HCT116 (cell line): ENCODE measurements around the gene ZNHIT3. TPM values are rescaled to one million over a fixed set of nuclear protein-coding genes. Genes with fewer than 3 reads are reported as not detected.

Experiments
- ATAC-seq: fragments of 200-7000 bp; cut with Tn5 transposase; 2 replicates; pipeline ENCODE4 v1.9.1; 2020; ENCODE audit warnings: mild to moderate bottlenecking, moderate library complexity
- BruUV-seq: library from RNA; stranded (reverse); fragments of 400-500 nt; replicated peaks from 2 replicates; lab custom pipeline; 2021; lab: Mats Ljungman, UMichigan
- CTCF ChIA-PET: fragments of 300-600 bp; sonication (Branson Sonifier 250); formaldehyde crosslinking; loops from one replicate; lab custom pipeline; 2021; ENCODE audit warnings: antibody characterized with exemption; lab: Charles Lee
- POLR2A ChIA-PET: fragments of 300-600, 350-600 bp; sonication (Branson Sonifier 250); formaldehyde crosslinking; loops from one replicate; lab custom pipeline; 2021; ENCODE audit warnings: antibody characterized with exemption; lab: Charles Lee
- RAD21 ChIA-PET, 2 experiments: fragments of 300-600 bp; sonication (Branson Sonifier 250); formaldehyde crosslinking; loops; one replicate each; lab custom pipeline; 2023; ENCODE audit warnings: low total read pairs in 2 of 2; ENCODE audit not compliant: uncharacterized antibody in 2 of 2, unreplicated experiment in 2 of 2, low non-redundant PET in 1 of 2; lab: Charles Lee
- DNase-seq: peaks from one replicate; pipeline ENCODE4 v3.0.0-alpha.2; 2010; ENCODE audit warnings: low read depth, low spot score
- H2AFZ ChIP-seq: fragments of 200-600 bp; shearing (Covaris generic), sonication (generic); 2 replicates; pipeline ENCODE4 v1.6.1; 2017; ENCODE audit warnings: low read depth, mixed run types, mixed read lengths, antibody characterized with exemption, low read length; ENCODE audit not compliant: poor library complexity, severe bottlenecking
- H3K27ac ChIP-seq: 2 replicates; pipeline ENCODE4 v1.5.1; 2012; ENCODE audit warnings: low read depth, low read length
- H3K27me3 ChIP-seq: fragments of 200-600 bp; sonication (generic); 2 replicates; pipeline ENCODE4 v1.6.1; 2016; ENCODE audit warnings: mixed run types, low read length, mixed read lengths; ENCODE audit not compliant: insufficient read depth
- H3K36me3 ChIP-seq, 2 experiments: fragments of 200-500 bp in 1 of 2; fragments of 200-600 bp in 1 of 2; sonication (Bioruptor generic) in 1 of 2; sonication (generic) in 1 of 2; 2 replicates each; pipeline versions ENCODE4 v1.5.1 to v1.6.1; 2014 to 2016; ENCODE audit warnings: low read length in 2 of 2, inconsistent platforms in 1 of 2, mixed read lengths in 1 of 2, mixed run types in 1 of 2; ENCODE audit not compliant: insufficient read depth in 2 of 2, control insufficient read depth in 1 of 2
- H3K4me1 ChIP-seq, 2 experiments: fragments of 200-600 bp in 1 of 2; sonication (generic) in 1 of 2; 2 replicates each; pipeline versions ENCODE4 v1.5.1 to v1.6.1; 2012 to 2017; ENCODE audit warnings: low read length in 2 of 2, inconsistent platforms in 1 of 2, mild to moderate bottlenecking in 1 of 2, mixed read lengths in 1 of 2, mixed run types in 1 of 2, moderate library complexity in 1 of 2; ENCODE audit not compliant: insufficient read depth in 2 of 2, control insufficient read depth in 1 of 2
- H3K4me2 ChIP-seq: fragments of 200-600 bp; sonication (generic); 2 replicates; pipeline ENCODE4 v1.6.1; 2017; ENCODE audit warnings: mixed run types, low read length, mixed read lengths
- H3K4me3 ChIP-seq, 2 experiments: fragments of 200-600 bp in 1 of 2; sonication (generic) in 1 of 2; replicated peaks in 1 of 2; 2 replicates each; pipeline ENCODE4 v1.5.1; 2011 to 2016; ENCODE audit warnings: low read length in 2 of 2, control low read depth in 1 of 2, low read depth in 1 of 2, mild to moderate bottlenecking in 1 of 2, mixed read lengths in 1 of 2, mixed run types in 1 of 2
- H3K79me2 ChIP-seq: fragments of 200-600 bp; sonication (generic); 2 replicates; pipeline ENCODE4 v1.6.1; 2017; ENCODE audit warnings: mild to moderate bottlenecking, mixed run types, low read length, moderate library complexity, mixed read lengths; ENCODE audit not compliant: insufficient read depth
- H3K9ac ChIP-seq: fragments of 200-600 bp; sonication (generic); 2 replicates; pipeline ENCODE4 v1.6.1; 2016; ENCODE audit warnings: low read length, mixed read lengths
- H3K9me2 ChIP-seq: fragments of 200-600 bp; sonication (generic), shearing (Covaris generic); 2 replicates; pipeline ENCODE4 v1.6.1; 2017; ENCODE audit warnings: mixed run types, mild to moderate bottlenecking, moderate library complexity; ENCODE audit not compliant: insufficient read depth
- H3K9me3 ChIP-seq, 2 experiments: fragments of 200-500 bp in 1 of 2; fragments of 200-600 bp in 1 of 2; sonication (Bioruptor generic) in 1 of 2; sonication (generic) in 1 of 2; 2 replicates each; pipeline ENCODE4 v1.6.1; 2014 to 2017; ENCODE audit warnings: low read length in 2 of 2, mixed read lengths in 2 of 2, inconsistent platforms in 1 of 2, low read depth in 1 of 2, mild to moderate bottlenecking in 1 of 2, mixed run types in 1 of 2, moderate library complexity in 1 of 2; ENCODE audit not compliant: control insufficient read depth in 1 of 2, insufficient read depth in 1 of 2
- H4K20me1 ChIP-seq: fragments of 200-600 bp; sonication (generic), shearing (Covaris generic); 2 replicates; pipeline ENCODE4 v1.6.1; 2017; ENCODE audit warnings: mixed run types, mild to moderate bottlenecking, moderate library complexity; ENCODE audit not compliant: insufficient read depth
- CBX3 ChIP-seq: IDR thresholded peaks from 2 replicates; pipeline ENCODE4 v1.6.1; 2012; ENCODE audit warnings: low read depth
- ELF1 ChIP-seq: IDR thresholded peaks from 2 replicates; pipeline ENCODE4 v1.6.1; 2012; ENCODE audit warnings: low read depth, borderline replicate concordance
- EZH2 ChIP-seq: fragments of 200-600 bp; sonication (generic); IDR thresholded peaks from 2 replicates; pipeline ENCODE4 v1.6.1; 2017; ENCODE audit warnings: antibody characterized with exemption, mixed run types
- POLR2AphosphoS5 ChIP-seq: IDR thresholded peaks from 2 replicates; pipeline ENCODE4 v1.6.1; 2011; ENCODE audit warnings: mild to moderate bottlenecking, low read depth, low read length, moderate library complexity
- YY1 ChIP-seq: IDR thresholded peaks from 2 replicates; pipeline ENCODE4 v1.6.1; 2011; ENCODE audit warnings: low read length, low read depth, moderate library complexity, mild to moderate bottlenecking; ENCODE audit not compliant: insufficient replicate concordance; ENCODE audit errors: extremely low read depth
- intact Hi-C: fragments of 100-400 bp; cut with micrococcal nuclease; formaldehyde crosslinking; loops from 2 replicates; pipeline ENCODE4 v1.10.0; 2022
- total RNA-seq: library from RNA; stranded (reverse); gene quantifications from one replicate; pipeline ENCODE4 v1.2.1, GENCODE V29; 2021; ENCODE audit not compliant: unreplicated experiment
- TF ChIP-seq, protein P1 (sequence below): IDR thresholded peaks from 2 replicates; pipeline ENCODE4 v1.6.1; 2011; ENCODE audit warnings: mild to moderate bottlenecking, low read length, moderate library complexity; ENCODE audit not compliant: insufficient replicate concordance; ENCODE audit errors: extremely low read depth
- TF ChIP-seq, protein P2 (sequence below), 3 experiments: fragments of 200-600 bp in 1 of 3; sonication (generic) in 1 of 3; IDR thresholded peaks in 2 of 3; conservative IDR thresholded peaks in 1 of 3; 2 replicates each; pipeline ENCODE4 v1.5.1; 2012 to 2017; ENCODE audit warnings: low read depth in 2 of 3, low read length in 2 of 3, antibody characterized with exemption in 1 of 3, borderline replicate concordance in 1 of 3, control low read depth in 1 of 3, mild to moderate bottlenecking in 1 of 3, mixed read lengths in 1 of 3, mixed run types in 1 of 3, moderate library complexity in 1 of 3; ENCODE audit not compliant: insufficient read depth in 1 of 3

ZNHIT3 gene
- total RNA-seq, 1 experiment from 2014 or later, result 33.9 TPM

DNA sequence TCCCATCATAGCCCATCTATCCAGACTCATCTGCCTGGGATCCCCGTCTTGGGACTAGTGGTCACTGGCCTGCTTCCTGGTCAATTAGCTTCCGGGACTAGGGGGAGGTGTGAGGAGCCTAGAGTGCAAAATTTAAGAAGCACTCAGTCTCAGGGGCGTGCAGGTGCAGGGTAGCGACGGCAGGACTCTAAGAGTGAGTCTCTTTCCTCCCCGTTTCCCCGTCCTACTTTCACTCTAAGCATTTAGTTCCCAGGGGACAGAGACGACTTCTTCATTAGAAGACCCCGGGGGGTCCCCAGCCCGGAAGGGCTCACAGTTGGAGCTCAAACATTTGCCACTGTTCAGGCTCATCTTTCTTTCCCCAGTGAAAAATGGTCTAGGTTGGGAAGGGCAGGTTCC lies 677 bp upstream of the ZNHIT3 start:
- H3K9ac ChIP-seq, result peak overlapping the region; percentile 34; the same call in 1 of the 2 replicates

DNA sequence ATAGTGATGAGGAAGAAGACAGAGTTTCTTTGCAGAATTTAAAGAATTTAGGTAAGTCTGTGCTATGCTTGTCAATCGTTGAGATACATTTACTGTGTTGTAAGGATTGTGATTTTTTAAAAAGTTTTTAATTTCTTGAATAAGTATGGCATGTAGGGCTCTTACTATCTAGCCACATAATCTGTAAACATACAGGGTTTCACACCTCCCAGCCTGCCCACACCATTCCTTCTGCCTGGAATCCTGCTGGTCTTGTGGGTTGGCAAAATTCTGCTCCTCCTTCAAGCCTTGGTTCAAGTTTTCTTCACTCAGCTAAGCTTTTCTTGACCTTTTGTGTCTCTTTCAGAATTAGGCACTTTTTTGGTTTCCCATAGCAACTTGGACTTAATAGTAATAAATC lies 7.5 kb downstream of the ZNHIT3 start:
- CTCF ChIA-PET, result no interaction called here
- Histone ChIP-seq H2AFZ (no peak overlapping the region), H3K4me3 (no peak overlapping the region), H3K9me2 (no peaks in the 10 kb centered on the region), H3K4me2 (no peak overlapping the region), H3K9me3 (no peaks in the 10 kb centered on the region; a peak in 1 of 4 replicates), H3K27me3 (no peaks in the 10 kb centered on the region), H3K36me3 (peaks cover 40 to 43% of the 10 kb centered on the region in 2 experiments), H3K79me2 (peaks cover 29% of the 10 kb centered on the region), H4K20me1 (0 out of 2 replicates have a peak, but pooled peaks cover 5% of the 10 kb centered on the region)
- ATAC-seq, result no peak
- DNase-seq, result no peak
- intact Hi-C loops, result no loop called here
- BruUV-seq, result no TSS peak
- RAD21 ChIA-PET, result no interaction called here
- POLR2A ChIA-PET, result interaction anchor here (1.5 kb wide), 1 partner anchor 41 kb away, joined by 3 read pairs; the partner anchor contains the start of genes MYO19 and PIGW
- TF ChIP-seq POLR2AphosphoS5, result no peak
- TF ChIP-seq YY1, result no peak
- no peak for TF ChIP-seq ELF1
- TF ChIP-seq, protein P1, sequence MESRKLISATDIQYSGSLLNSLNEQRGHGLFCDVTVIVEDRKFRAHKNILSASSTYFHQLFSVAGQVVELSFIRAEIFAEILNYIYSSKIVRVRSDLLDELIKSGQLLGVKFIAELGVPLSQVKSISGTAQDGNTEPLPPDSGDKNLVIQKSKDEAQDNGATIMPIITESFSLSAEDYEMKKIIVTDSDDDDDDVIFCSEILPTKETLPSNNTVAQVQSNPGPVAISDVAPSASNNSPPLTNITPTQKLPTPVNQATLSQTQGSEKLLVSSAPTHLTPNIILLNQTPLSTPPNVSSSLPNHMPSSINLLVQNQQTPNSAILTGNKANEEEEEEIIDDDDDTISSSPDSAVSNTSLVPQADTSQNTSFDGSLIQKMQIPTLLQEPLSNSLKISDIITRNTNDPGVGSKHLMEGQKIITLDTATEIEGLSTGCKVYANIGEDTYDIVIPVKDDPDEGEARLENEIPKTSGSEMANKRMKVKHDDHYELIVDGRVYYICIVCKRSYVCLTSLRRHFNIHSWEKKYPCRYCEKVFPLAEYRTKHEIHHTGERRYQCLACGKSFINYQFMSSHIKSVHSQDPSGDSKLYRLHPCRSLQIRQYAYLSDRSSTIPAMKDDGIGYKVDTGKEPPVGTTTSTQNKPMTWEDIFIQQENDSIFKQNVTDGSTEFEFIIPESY, result no peak
- no peak for TF ChIP-seq CBX3
- TF ChIP-seq EZH2, result no peak
- TF ChIP-seq, all 23 proteins: peak for 0
- no peaks in the 10 kb centered on the region for H3K4me1 ChIP-seq
- H3K27ac ChIP-seq, result no peak overlapping the region
- no peak overlapping the region for H3K9ac ChIP-seq

More for the DNA sequence above, 677 bp upstream of the ZNHIT3 start:
- Histone ChIP-seq H3K4me1 (peaks cover 4 to 24% of the 10 kb centered on the region in 2 experiments; a peak in 3 of 4 replicates), H4K20me1 (no peaks in the 10 kb centered on the region), H3K4me2 (peak overlapping the region; percentile 75), H3K27me3 (no peaks in the 10 kb centered on the region), H3K9me3 (no peaks in the 10 kb centered on the region; a peak in 1 of 4 replicates), H3K4me3 (peak overlapping the region; percentile 91 to 95), H3K9me2 (no peaks in the 10 kb centered on the region), H3K27ac (no peak overlapping the region), H3K79me2 (peaks cover 36% of the 10 kb centered on the region), H2AFZ (peak overlapping the region; percentile 85), H3K36me3 (peaks cover 0 to 2% of the 10 kb centered on the region in 2 experiments; a peak in 2 of 4 replicates)
- ATAC-seq (no peak), DNase-seq (no peak)
- ChIA-PET RAD21 (no interaction called here), CTCF (interaction anchor here (1.6 kb wide), 1 partner anchor 48 kb away, joined by 4 read pairs; the partner anchor contains the start of genes MYO19 and PIGW), POLR2A (interaction anchor here (1.0 to 1.4 kb wide), 2 partner anchors 49 to 59 kb away, joined by 4 read pairs; partner anchors contain the start of genes GGNBP2 and PIGW)
- no peak for TF ChIP-seq ELF1
- TF ChIP-seq, protein P2, sequence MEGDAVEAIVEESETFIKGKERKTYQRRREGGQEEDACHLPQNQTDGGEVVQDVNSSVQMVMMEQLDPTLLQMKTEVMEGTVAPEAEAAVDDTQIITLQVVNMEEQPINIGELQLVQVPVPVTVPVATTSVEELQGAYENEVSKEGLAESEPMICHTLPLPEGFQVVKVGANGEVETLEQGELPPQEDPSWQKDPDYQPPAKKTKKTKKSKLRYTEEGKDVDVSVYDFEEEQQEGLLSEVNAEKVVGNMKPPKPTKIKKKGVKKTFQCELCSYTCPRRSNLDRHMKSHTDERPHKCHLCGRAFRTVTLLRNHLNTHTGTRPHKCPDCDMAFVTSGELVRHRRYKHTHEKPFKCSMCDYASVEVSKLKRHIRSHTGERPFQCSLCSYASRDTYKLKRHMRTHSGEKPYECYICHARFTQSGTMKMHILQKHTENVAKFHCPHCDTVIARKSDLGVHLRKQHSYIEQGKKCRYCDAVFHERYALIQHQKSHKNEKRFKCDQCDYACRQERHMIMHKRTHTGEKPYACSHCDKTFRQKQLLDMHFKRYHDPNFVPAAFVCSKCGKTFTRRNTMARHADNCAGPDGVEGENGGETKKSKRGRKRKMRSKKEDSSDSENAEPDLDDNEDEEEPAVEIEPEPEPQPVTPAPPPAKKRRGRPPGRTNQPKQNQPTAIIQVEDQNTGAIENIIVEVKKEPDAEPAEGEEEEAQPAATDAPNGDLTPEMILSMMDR (IDR thresholded peaks at IDR 0.05 in 2 of 3, conservative IDR thresholded peaks at IDR 0.05 in 1 of 3; ENCODE audit: borderline replicate concordance in 1 of 3, insufficient read depth in 1 of 3, low read depth in 2 of 3, low read length in 2 of 3), result no peak
- no peak for TF ChIP-seq POLR2AphosphoS5
- intact Hi-C loops, result no loop called here
- BruUV-seq, result no TSS peak
